ENCODE data around the gene NDUFV1.

DNA sequence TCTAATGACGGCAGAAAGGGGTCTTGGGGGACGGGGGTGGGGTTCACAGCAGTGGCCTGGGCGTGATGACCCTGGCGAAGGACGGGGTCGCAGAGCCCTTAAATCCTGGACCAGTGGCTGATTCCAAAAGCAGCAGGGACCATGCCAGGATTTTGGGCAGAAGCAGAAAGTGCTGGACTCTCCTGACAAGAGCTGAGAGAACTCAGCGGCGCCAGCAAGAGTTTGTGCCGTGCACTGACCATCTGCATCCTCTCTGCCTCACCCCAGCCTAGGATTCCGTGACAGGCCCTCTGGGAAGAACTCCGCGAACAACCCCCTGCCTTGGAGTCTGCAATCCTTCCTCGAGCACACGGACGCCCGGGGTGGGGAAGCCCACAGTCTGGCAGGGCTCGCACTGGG, 644 bp upstream of the NDUFV1 start:
- TF ChIP-seq POLR2A (IDR thresholded peaks at IDR 0.05; ENCODE audit: low read depth, low read length), result no peak
- no peak for TF ChIP-seq POLR2AphosphoS5 (IDR thresholded peaks at IDR 0.05; ENCODE audit: low read depth, low read length)

Data from GM12891 (cell line).